DND-41 (cell line): ENCODE measurements around the gene STARD4.

Experiments used
- ATAC-seq: fragments of 200-7000 bp; cut with Tn5 transposase; 3 replicates; pipeline ENCODE4 v1.9.1; 2021; ENCODE audit warnings: low read depth; ENCODE audit not compliant: insufficient read depth
- DNase-seq: peaks from one replicate; pipeline ENCODE4 v3.0.0-alpha.2; 2020
- H2AFZ ChIP-seq: 2 replicates; pipeline ENCODE4 v1.6.0; 2012; ENCODE audit warnings: low read depth, low read length
- H3K27ac ChIP-seq: 2 replicates; pipeline ENCODE4 v1.5.1; 2012; ENCODE audit warnings: low read length, inconsistent platforms
- H3K27me3 ChIP-seq: fragments of 200-600 bp; sonication (generic); 2 replicates; pipeline ENCODE4 v1.6.0; 2012; ENCODE audit warnings: low read length, mild to moderate bottlenecking, inconsistent platforms; ENCODE audit not compliant: insufficient read depth, poor library complexity
- H3K36me3 ChIP-seq: 2 replicates; pipeline ENCODE4 v1.5.1; 2012; ENCODE audit warnings: low read length, inconsistent platforms; ENCODE audit not compliant: insufficient read depth
- H3K4me1 ChIP-seq: 2 replicates; pipeline ENCODE4 v1.5.1; 2012; ENCODE audit warnings: mild to moderate bottlenecking, low read length; ENCODE audit not compliant: insufficient read depth
- H3K4me2 ChIP-seq: 2 replicates; pipeline ENCODE4 v1.6.0; 2012; ENCODE audit warnings: mild to moderate bottlenecking, moderate library complexity, low read length, inconsistent platforms; ENCODE audit not compliant: insufficient read depth
- H3K4me3 ChIP-seq, 2 experiments: fragments of 200-600 bp in 1 of 2; shearing (Covaris generic) in 1 of 2; 2 replicates each; pipeline ENCODE4 v1.5.1; 2012 to 2016; ENCODE audit warnings: inconsistent platforms in 2 of 2, low read length in 2 of 2, mild to moderate bottlenecking in 2 of 2, low read depth in 1 of 2, moderate library complexity in 1 of 2
- H3K79me2 ChIP-seq: 2 replicates; pipeline ENCODE4 v1.6.0; 2012; ENCODE audit warnings: low read length, inconsistent platforms; ENCODE audit not compliant: insufficient read depth
- H3K9ac ChIP-seq: 2 replicates; pipeline ENCODE4 v1.6.0; 2012; ENCODE audit warnings: low read depth, mild to moderate bottlenecking, inconsistent platforms, low read length, moderate library complexity
- H3K9me3 ChIP-seq: 2 replicates; pipeline ENCODE4 v1.5.1; 2012; ENCODE audit warnings: low read length, moderate library complexity, mild to moderate bottlenecking, inconsistent platforms; ENCODE audit not compliant: insufficient read depth, severe bottlenecking
- H4K20me1 ChIP-seq: 2 replicates; pipeline ENCODE4 v1.6.0; 2012; ENCODE audit warnings: low read length; ENCODE audit not compliant: insufficient read depth
- CTCF ChIP-seq: IDR thresholded peaks from 2 replicates; pipeline ENCODE4 v1.5.1; 2012; ENCODE audit warnings: borderline replicate concordance, low read length, moderate library complexity, mild to moderate bottlenecking; ENCODE audit not compliant: poor library complexity, severe bottlenecking; ENCODE audit errors: extremely low read depth
- EZH2 ChIP-seq: IDR thresholded peaks from 3 replicates; pipeline ENCODE4 v1.6.1; 2012; ENCODE audit warnings: borderline replicate concordance, low read depth, mild to moderate bottlenecking, moderate library complexity, low read length, inconsistent platforms; ENCODE audit not compliant: severe bottlenecking

STARD4 gene, protein sequence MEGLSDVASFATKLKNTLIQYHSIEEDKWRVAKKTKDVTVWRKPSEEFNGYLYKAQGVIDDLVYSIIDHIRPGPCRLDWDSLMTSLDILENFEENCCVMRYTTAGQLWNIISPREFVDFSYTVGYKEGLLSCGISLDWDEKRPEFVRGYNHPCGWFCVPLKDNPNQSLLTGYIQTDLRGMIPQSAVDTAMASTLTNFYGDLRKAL

DNA sequence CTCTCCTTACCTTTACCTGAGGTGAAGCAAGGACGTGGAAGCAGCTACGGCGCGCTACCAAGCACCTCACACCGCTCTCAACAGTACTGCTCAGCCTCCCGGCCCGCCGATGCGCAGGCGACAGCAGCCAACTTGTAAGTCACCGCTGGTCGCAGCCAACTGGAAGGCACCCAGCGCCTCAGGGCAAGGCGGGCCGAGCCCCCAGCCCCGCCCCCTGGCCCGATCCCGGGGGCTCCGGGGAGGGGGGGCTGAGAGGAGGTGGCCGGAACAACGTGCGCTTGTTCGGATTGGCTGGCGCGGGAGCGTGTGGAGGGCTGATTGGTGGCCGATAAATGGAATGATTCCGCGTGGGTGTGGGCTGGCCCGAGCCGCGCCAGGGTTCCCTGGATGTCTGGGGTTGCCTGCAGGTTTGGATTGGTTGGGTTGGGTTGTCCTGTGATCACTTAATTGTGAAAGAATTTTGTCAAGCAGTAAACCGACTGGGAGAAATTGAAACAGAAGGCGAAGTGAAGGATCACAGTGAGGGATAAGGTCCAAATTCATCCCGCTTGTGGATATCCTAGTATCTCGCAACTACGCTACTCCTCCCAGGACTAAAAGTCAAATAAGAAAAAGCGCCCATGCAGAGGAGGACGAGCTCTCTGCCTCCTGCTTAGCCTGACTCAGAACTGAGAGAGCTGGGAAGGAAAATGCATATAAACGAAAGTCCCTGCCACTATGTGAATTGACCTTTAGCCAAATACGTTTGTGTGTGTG lies at the start of gene STARD4:
Gene STARD4, minus strand, starts transcription at position 161 of the 756 bp plus-strand sequence. CDS start 5,102 bp downstream, outside the sequence.
- Histone ChIP-seq H3K4me1 (peaks cover 57% of the 10 kb centered on the region), H2AFZ (peak within 1 kb of the TSS; percentile 84), H3K36me3 (no peaks in the 10 kb centered on the region), H3K9ac (peak within 1 kb of the TSS; percentile 89), H3K9me3 (no peaks in the 10 kb centered on the region), H3K27me3 (no peaks in the 10 kb centered on the region), H3K4me2 (peak within 1 kb of the TSS; percentile 93), H4K20me1 (peaks cover 16% of the 10 kb centered on the region; the same call in 1 of the 2 replicates), H3K27ac (peak within 1 kb of the TSS; percentile 99), H3K79me2 (peaks cover 49% of the 10 kb centered on the region), H3K4me3 (peak within 1 kb of the TSS; percentile 67 to 75)
- peak; percentile 94 for ATAC-seq
- peak; percentile 97 for DNase-seq
- TF ChIP-seq CTCF: no peak
- TF ChIP-seq EZH2: no peak

DNA sequence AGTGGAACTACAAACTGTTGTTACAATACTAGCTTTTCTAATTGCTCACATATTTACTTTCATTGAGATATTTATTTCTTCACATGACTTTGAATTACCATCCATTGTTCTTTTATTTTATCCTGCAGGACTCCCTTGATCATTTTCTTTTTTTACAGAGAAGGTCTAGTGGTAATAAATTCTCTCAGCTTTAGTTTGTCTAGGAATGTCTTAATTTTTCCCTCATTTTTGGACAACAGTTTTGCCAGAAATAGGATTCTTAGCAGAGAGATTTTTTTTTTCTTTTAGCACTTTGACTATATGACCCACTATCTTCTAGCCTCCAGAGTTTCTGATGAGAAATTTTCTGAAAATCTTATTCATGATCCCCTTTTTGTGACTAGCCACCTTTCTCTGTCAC lies 47.3 kb upstream of the STARD4 start:
- Histone ChIP-seq H3K4me1 (no peaks in the 10 kb centered on the region), H3K79me2 (no peaks in the 10 kb centered on the region), H3K4me2 (no peak overlapping the region), H3K27me3 (no peaks in the 10 kb centered on the region), H3K36me3 (no peaks in the 10 kb centered on the region), H4K20me1 (no peaks in the 10 kb centered on the region), H3K9me3 (peaks cover 5% of the 10 kb centered on the region), H3K4me3 (no peak overlapping the region), H3K9ac (no peak overlapping the region), H2AFZ (no peak overlapping the region), H3K27ac (no peak overlapping the region)
- ATAC-seq: no peak
- TF ChIP-seq CTCF: no peak
- no peak for TF ChIP-seq EZH2
- DNase-seq: no peak

- H3K36me3 ChIP-seq: no peaks in the 10 kb centered on the region
- DNase-seq (no peak), ATAC-seq (no peak)
- no peaks in the 10 kb centered on the region for H4K20me1 ChIP-seq
- H3K27ac ChIP-seq: no peak overlapping the region
- H2AFZ ChIP-seq: no peak overlapping the region
- H3K4me3 ChIP-seq: no peak overlapping the region
- peaks cover 5% of the 10 kb centered on the region for H3K9me3 ChIP-seq
- TF ChIP-seq EZH2 (no peak), CTCF (no peak)
- no peaks in the 10 kb centered on the region for H3K27me3 ChIP-seq
- no peaks in the 10 kb centered on the region for H3K79me2 ChIP-seq
- no peak overlapping the region for H3K9ac ChIP-seq
- H3K4me2 ChIP-seq: no peak overlapping the region
- no peaks in the 10 kb centered on the region for H3K4me1 ChIP-seq
These were observed 45.4 kb upstream of the STARD4 start for GRCh38 chr5:111557686-111558085.
